MG63 (cell line): ENCODE data around the gene PSME4. TPM values are rescaled to one million over a fixed set of nuclear protein-coding genes. Genes with fewer than 3 reads are reported as not detected.
"Not testable (repeated sequence)": the region's sequence is repeated elsewhere in the genome, so short reads cannot be mapped to it uniquely, and the experiment has no call there.

Source experiments
- DNase-seq: peaks from one replicate; pipeline ENCODE4 v3.0.0-alpha.2; 2020
- H3K27me3 ChIP-seq: fragments of 250-450 bp; sonication (Bioruptor Pico); 2 replicates; pipeline ENCODE4 v1.5.1; 2020; ENCODE audit warnings: mild to moderate bottlenecking, moderate library complexity
- H3K36me3 ChIP-seq: fragments of 250-450 bp; sonication (Bioruptor Pico); 2 replicates; pipeline ENCODE4 v1.5.1; 2020; ENCODE audit warnings: mild to moderate bottlenecking, moderate library complexity
- H3K4me3 ChIP-seq: fragments of 250-450 bp; sonication (Bioruptor Pico); 2 replicates; pipeline ENCODE4 v1.5.1; 2020; ENCODE audit warnings: mild to moderate bottlenecking, moderate library complexity
- H3K9me3 ChIP-seq: fragments of 250-450 bp; sonication (Bioruptor Pico); 2 replicates; pipeline ENCODE4 v1.5.1; 2020; ENCODE audit warnings: mild to moderate bottlenecking, moderate library complexity
- total RNA-seq: library from RNA; depleted of rRNA; stranded (reverse); fragments of >200 nt; shearing (Covaris generic); gene quantifications from 2 replicates; pipeline ENCODE4 v1.2.3, GENCODE V29; 2014; ENCODE audit warnings: low replicate concordance; rRNA removed

Gene PSME4
- total RNA-seq, 1 experiment from 2014 or later, result 17.9 TPM

DNA sequence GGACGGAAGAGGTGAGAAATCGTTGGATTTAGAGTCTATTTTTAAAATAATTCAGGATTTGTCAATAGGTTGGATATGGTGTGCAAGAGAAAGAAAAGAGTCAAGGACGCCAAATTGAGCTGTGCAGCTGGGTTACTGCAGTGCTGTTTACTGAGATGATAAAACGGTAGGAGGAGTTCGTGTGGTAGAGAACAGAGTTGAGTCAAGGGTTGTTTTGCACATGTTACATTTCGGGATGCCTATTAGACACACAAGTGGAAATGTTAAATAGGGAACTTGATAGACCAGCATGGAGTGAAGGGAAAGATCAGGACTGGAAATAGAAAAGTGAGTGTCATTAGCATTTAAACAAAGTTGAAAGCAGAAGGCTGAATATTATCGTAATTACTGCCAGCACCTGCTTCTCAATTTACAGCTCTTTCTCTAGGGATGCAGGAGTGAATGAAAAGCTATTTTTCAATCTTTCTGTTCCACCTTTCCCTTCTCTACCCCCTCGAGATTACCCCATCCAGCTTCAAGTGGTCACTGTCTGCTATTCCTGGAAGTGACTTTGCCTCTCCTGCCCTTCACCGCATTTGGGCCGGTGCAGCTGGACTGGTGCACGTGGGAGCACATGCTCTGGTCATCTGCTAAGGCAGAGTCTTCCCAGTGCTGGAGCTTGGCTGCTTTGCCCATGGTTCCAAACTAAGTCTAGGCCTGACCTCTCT is 141.4 kb downstream of the PSME4 start:
- no peaks in the 10 kb centered on the region for H3K36me3 ChIP-seq
- DNase-seq, result no peak
- H3K27me3 ChIP-seq, result no peaks in the 10 kb centered on the region
- H3K4me3 ChIP-seq, result no peak overlapping the region
- no peaks in the 10 kb centered on the region for H3K9me3 ChIP-seq

DNA sequence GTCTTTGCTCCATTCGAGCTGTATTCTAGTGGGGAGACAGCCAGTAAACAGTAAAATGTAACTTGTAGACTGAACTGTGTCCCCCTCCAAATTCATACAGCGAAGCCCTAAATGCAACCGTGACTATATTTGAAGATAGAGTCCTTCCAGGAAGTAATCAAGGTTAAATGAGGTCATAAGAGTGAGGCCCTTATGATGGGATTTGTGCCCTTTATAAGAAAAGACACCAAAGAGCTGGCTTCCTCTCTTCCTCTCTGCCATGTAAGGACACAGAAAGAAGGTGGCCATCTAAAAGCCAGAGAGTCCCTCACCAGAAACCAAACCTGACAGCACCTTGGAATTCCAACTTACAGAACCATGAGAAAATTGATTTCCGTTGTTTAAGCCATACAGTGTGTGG is 142.5 kb downstream of the PSME4 start:
- Histone ChIP-seq H3K9me3 (no peaks in the 10 kb centered on the region), H3K4me3 (no peak overlapping the region), H3K27me3 (no peaks in the 10 kb centered on the region), H3K36me3 (no peaks in the 10 kb centered on the region)
- DNase-seq, result no peak

DNA sequence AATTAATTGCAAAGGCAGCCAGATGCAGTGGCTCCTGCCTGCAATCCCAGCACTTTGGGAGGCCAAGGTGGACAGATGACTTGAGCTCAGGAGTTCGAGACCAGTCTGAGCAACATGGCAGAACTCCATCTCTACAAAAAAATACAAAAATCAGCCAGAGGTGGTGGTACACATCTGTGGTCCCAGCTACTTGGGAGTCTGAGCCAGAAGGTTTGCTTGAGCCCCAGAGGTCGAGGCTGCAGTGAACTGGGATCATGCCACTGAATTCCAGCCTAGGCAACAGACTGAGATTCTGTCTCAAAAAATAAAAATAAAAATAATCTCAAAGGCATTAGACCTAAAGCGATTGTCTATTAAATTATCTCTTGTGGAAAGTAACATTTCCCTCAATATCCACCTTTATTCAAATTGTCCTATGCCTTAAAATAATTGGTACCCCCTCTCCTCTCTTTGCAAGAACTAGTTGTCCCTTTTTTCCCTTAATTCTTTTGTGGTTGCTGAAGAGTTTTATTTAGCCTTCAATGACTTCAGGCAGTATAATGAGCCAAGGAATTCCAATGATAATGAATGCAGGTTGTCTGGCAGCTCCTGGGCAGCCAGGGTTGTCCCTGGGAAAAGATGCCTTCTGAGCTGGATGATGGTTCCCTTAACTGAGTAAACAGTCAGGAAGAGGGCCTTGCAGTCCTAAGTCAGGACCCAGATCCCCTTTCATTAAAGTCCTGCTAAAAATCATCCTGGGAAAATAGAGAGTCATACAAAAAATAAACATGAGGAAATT is 143.2 kb downstream of the PSME4 start:
- H3K9me3 ChIP-seq, result no peaks in the 10 kb centered on the region
- H3K4me3 ChIP-seq, result no peak overlapping the region
- DNase-seq, result no peak
- H3K27me3 ChIP-seq, result no peaks in the 10 kb centered on the region
- no peaks in the 10 kb centered on the region for H3K36me3 ChIP-seq

DNA sequence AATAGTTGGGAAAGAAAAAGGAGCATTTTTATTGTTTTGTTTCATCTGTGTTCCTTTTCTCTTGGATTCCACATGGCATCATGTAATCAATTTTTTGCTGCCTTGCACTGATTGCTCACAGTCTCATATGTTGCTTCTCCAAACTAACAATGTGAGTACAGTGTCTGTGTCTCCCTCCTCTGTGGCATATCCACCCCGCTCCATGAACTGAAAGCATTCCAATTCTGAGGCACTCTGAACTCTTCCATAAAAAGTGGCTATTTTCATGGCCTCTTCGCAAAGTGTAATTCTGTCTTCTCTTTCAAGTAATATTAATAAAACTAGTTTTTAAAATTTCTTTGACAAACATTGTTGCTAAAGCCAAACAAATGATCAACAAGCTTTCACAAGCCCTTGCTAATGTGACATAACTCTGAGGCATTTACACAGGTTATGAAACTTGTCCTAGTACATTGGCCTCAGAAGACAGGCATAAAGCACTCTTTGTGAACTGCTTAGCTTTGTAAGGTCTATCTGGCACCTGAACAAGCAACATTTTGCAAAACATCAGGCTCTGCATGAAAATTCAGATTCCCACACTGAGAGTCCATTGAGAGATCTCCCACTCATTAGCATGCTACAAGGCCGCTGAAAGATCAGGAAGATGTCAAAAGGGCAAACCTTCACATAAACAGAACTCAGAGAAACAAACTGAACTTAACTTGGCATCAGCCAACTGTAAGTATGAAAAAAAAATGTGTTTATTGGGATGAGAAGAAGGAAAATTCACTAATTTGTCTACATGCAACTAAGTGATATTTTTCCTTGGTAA is 144.0 kb downstream of the PSME4 start:
- H3K4me3 ChIP-seq, result no peak overlapping the region
- H3K9me3 ChIP-seq, result no peaks in the 10 kb centered on the region
- no peak for DNase-seq
- no peaks in the 10 kb centered on the region for H3K27me3 ChIP-seq
- no peaks in the 10 kb centered on the region for H3K36me3 ChIP-seq

DNA sequence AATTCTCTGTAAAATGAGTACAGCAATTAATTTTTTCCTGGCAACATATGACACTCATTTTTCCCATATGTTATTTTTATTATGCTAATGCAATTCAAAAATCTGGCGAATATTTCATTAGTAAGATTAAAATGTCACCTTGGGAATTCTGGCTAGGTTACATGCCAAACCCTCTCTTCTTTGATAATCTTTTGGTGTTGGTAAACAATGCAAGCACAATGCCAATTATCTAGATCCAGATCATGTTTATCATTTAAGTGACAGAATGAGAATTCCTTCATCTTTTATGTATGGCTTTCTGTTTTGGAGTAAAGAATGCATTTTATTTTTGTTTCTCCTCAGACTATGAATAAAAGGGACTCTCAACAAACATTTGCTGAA is 144.8 kb downstream of the PSME4 start:
- Histone ChIP-seq H3K4me3 (no peak overlapping the region), H3K9me3 (no peaks in the 10 kb centered on the region), H3K27me3 (no peaks in the 10 kb centered on the region), H3K36me3 (no peaks in the 10 kb centered on the region)
- no peak for DNase-seq

DNA sequence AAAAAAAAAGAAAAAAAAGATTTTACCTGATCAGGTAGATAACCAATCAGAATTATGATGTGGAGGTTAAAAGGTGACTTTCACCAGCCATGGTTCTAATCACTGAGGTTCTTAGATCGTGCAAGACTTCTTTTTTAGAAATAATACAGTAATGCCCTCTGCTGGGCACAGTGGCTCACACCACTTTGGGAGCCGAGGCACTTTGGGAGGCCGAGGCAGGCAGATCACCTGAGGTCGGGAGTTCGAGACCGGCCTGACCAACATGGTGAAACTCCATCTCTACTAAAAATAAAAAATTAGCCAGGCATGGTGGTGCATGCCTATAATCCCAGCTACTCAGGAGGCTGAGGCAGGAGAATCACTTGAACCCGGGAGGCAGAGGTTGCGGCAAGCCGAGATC is 147.2 kb downstream of the PSME4 start:
- not testable (repeated sequence) for H3K27me3 ChIP-seq, DNase-seq, H3K4me3 ChIP-seq, H3K9me3 ChIP-seq, H3K36me3 ChIP-seq

DNA sequence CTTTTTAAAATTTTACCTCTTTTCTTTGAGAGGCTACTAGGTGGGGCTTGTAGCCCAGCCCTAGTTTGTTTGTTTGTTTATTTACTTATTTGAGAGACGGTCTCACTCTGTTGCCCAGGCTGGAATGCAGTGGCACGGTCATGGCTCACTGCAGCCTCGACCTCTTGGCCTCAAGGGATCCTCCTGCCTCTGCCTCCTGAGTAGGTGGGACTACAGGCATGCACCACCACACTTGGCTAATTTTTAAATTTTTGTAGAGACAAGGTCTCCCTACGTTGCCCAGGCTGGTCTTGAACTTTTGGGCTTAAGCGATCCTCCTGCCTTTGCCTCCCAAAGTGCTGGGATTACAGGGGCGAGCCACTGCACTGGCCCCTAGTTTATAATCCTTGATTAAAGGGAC is 149.0 kb downstream of the PSME4 start:
- Histone ChIP-seq H3K9me3 (no peaks in the 10 kb centered on the region), H3K4me3 (no peak overlapping the region), H3K27me3 (no peaks in the 10 kb centered on the region), H3K36me3 (peaks cover 18% of the 10 kb centered on the region)
- DNase-seq, result no peak

DNA sequence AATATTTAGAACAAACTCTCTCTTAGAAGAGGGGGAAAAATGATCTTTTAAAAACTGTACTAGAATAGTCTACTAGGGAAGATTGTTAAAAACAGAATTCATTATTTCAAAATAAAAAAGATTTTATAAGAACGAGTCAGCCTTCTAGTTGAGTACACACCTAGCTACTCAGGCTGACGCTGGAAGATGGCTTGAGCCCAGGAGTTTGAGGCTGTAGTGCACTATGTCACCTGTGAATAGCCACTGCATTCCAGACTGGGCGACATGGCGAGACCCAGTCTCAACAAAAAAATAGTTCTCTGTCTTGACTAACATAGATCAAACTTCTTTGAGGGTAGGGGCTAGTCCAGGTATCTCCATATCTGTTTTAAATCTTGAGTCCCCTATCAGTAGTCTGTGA is 150.1 kb downstream of the PSME4 start:
- Histone ChIP-seq H3K9me3 (no peaks in the 10 kb centered on the region), H3K4me3 (no peak overlapping the region), H3K27me3 (no peaks in the 10 kb centered on the region), H3K36me3 (peaks cover 19% of the 10 kb centered on the region)
- no peak for DNase-seq

DNA sequence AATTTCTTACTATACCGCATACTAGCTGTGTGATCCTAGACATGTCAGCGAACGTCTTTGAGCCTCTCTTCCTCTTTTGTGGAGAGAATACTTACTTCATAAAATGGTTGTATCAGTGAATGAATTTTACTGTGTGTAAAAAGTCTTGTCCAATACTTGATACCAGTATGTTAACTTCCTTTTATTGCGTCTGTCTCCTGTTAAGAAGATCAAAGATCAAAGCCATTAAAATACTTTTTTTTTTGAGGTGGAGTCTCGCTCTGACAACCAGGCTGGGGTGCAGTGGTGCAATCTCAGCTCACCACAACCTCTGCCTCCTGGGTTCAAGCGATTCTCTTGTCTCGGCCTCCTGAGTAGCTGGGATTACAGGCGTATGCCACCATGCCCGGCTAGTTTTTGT is 150.7 kb downstream of the PSME4 start:
- Histone ChIP-seq H3K9me3 (no peaks in the 10 kb centered on the region), H3K4me3 (no peak overlapping the region), H3K36me3 (peaks cover 23% of the 10 kb centered on the region), H3K27me3 (no peaks in the 10 kb centered on the region)
- DNase-seq, result no peak

DNA sequence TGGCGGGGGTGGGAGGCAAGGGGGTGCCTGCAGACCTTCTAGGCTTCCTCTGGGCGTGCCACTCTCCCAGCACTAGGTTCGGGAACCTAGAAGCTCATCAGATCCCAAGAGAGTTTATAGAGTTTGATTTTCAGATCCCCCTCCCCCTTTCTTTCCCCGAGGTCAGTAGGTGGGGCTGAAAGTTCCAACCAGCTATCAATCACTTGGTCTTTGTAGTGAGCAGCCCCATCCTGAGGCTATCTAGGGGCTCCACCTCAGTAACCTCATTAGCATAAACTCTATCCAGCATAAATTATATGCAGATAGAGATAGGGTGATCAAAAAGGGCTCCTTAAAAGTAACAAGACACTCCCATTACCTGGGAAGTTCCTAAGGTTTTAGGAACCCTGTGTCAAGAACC is 151.2 kb downstream of the PSME4 start:
- H3K27me3 ChIP-seq, result no peaks in the 10 kb centered on the region
- peaks cover 23% of the 10 kb centered on the region for H3K36me3 ChIP-seq
- H3K4me3 ChIP-seq, result no peak overlapping the region
- H3K9me3 ChIP-seq, result no peaks in the 10 kb centered on the region
- no peak for DNase-seq

DNA sequence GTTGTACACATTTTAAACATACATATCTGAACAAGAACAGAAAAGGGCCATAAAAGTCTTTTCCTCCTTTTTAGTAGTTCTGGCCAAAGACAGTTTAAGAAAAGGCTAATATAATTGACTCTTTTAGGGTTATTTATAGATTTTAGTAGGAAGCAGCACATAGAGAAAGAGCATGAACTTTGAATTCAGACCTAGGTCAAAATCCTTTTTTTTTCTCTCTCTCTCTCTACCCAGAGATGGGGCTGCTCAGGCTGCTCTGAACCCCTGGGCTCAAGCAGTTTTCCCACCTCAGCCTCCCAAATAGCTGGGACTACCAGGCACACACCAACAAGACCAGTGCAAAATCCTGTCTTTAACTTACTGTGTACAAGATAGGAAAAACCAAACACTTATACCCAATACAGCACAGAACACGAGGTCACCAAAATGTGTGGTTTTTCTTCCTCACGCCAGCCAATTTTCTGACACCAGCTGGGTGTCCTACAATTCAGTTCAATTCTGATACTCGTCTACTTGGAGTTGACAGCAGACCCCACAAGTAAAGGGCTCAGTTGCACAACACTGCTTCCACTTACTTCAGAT is 151.8 kb downstream of the PSME4 start:
- Histone ChIP-seq H3K4me3 (no peak overlapping the region), H3K27me3 (no peaks in the 10 kb centered on the region), H3K9me3 (no peaks in the 10 kb centered on the region), H3K36me3 (peaks cover 23% of the 10 kb centered on the region)
- no peak for DNase-seq

Other genes starting within 250 kb of the PSME4 start
- 2.4 and 9.7 TPM in 2 replicates for gene CHAC2, start 203.2 kb downstream of the PSME4 start, total RNA-seq
- 13.3 and 13.8 TPM in 2 replicates for gene ASB3, start 184.0 kb downstream of the PSME4 start, total RNA-seq
- 12.1 and 13.6 TPM in 2 replicates for gene ERLEC1, start 183.9 kb downstream of the PSME4 start, total RNA-seq
- gene GPR75, start 111.0 kb downstream of the PSME4 start, total RNA-seq, result 0.53 TPM in 1 of 2 replicates, not detected in the other
- gene ACYP2, start 144.6 kb upstream of the PSME4 start, total RNA-seq, result 2.3 and 6.9 TPM in 2 replicates